ENCODE data around the gene C17orf50. TPM values are rescaled to one million over a fixed set of nuclear protein-coding genes. Genes with fewer than 3 reads are reported as not detected.

The C17orf50 gene
- polyA plus RNA-seq (ENCODE audit: insufficient read length in 12 of 12), result under 1 TPM in 1 of 12 donors, not detected in 11; 0.16 TPM
- long read RNA-seq, donor 1, result 0 reads
- long read RNA-seq, donor 2, result 0 reads
- long read RNA-seq, donor 3, result 0 reads
- long read RNA-seq, donor 4, result 0 reads
- long read RNA-seq, donor 5, result 0 reads
- long read RNA-seq, donor 6, result 0 reads
- long read RNA-seq, donor 7, result 0 reads
- long read RNA-seq, donor 8, result 0 reads
- long read RNA-seq, donor 9, result 0 reads
- long read RNA-seq, donor 10, result 0 reads
- long read RNA-seq, donor 11, result 0 reads

DNA sequence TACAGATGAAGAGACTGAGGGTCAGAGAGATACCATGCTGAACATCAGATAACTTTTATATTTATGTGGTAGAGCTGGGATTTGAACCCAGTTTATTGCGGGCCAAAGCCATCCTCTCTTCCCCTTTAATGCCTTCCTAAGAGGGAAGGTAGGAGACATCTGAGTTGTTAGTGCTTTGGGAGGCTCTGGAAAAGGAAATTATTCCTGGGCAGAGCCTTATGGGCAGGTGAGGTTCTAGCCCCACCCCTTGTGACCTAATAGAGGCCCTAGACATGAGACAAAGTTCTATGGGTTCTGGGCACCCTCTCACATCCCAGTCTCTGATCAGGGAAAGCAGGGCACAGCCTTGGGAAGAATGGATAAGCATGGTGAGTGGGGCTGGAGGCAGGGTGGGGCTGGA lies at the start of gene C17orf50:
Gene C17orf50, plus strand, starts transcription at position 301 of the 400 bp plus-strand sequence. Its CDS starts 55 bp downstream, at position 356.
- DNase-seq, result no peak

GRCh38 chr17:35710950-35711349 lies 49.7 kb upstream of the C17orf50 start:
- no peak for DNase-seq

GRCh38 chr17:35713069-35713728 lies 47.5 kb upstream of the C17orf50 start:
- DNase-seq, result no peak

DNA sequence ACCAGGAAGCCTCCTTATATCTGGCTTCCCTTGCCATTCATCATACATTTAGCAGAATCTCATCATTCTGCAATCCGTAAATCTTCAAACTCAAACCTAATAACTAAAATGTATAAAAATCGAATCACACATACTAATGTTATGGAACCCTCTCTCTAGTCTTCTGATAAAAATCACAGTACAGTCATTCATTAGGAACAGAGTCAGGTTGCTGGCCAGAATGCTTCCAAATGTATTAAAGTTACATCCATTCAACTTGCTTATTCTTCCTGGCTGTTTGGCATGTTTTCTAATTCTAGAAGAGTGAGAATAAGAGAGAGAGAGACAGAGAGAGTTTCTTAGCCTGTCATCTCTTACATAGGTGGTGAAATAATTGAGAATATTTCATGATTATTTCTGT lies 45.7 kb upstream of the C17orf50 start:
- no peak for DNase-seq

DNA sequence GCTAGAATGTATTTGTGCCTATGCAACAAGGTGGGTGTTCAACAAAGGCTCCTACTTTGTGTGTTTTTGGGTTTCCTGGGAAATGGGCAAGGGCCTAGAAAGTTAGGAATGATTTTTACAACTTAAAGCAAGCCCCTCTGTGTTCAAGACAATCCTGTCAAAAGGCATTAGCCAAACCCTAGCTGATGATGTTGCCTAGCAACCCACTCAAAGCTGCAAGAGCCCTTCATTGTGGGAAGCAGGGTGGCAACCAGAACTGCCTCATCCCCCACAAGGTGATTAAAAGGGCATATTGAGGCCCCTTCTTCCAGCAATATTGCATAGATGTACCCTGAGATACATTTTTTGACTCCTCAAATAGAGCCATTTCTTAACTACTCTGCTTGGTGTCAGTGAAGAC lies 45.3 kb upstream of the C17orf50 start:
- DNase-seq, result no peak

DNA sequence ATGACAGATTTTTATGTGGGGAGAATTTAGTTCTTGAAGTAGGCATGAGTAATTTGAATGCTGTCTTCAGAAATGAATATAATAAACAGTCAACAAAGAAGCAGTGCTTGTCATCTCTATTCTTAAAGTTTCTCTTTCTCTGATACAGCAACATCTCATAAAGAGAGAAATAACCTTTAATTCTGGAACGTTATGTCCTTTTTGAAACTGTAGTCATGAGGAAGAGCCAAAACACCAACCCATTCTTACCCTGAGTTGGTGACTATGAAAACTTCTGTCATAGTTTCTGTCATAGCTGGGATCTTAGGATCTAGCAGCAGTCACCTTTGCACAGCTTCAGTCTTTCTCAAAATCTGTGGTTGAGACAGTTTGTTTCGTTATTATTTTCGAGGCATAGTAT lies 44.5 kb upstream of the C17orf50 start:
- DNase-seq, result no peak

DNA sequence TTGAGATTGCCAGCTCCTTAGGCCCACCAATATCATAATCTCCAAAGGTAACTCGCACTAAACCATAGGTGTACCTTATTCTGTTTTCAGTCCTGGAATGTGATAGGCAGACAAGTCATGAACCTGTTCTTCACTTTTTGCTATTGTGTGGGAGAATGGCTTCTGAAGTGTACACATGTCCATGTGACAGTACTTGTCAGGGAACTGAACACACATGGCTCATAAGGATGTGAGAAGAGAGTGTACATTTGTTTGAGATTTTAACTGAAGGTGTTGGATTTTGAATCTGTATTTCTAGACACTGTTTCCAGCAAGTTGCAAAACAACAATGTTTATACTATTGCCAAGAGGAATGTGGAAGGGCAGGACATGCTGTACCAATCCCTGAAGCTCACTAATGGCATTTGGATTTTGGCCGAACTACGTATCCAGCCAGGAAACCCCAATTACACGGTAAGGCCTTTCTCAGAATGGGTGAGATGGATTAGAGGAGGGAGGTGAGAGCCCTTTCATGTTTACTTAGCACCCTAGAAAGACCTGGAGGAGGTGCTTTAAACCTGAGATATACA lies 43.7 kb upstream of the C17orf50 start:
- DNase-seq, result no peak

DNA sequence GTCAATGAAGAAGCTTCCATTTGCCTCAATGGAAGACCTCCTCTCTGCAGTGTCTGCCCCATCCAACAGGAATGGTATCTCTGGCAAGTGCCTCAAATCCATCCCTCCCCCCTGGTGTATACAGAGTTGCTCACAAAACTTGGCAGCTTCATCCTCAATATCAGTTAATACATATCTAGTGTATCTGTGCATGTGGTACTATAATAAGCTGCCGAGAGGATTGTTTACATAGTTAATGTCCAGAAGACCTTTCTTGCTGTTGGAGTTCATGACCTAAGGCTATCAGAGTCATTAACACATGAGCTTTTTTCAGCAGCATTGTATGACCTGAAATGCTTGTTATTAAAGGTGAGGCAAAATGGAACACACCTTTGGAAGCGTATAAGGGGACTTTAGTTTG lies 43.2 kb upstream of the C17orf50 start:
- no peak for DNase-seq

DNA sequence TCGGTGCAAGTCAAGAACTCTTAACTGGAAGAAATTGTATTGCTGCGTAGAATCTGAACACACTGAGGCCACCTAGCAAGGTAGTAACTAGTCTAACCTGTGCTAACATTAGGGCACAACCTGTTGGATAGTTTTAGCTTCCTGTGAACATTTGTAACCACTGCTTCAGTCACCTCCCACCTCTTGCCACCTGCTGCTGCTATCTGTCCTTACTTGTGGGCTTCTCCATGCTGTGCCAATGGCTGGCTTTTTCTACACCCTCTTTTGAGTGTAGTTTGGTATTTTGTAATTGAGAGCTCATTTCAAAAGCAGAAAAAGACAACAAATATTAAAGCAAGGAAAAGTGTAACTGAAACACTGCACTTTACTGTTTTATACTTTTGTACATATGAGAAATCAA lies 37.0 kb upstream of the C17orf50 start:
- no peak for DNase-seq

- no peak for DNase-seq
Observed at GRCh38 chr17:35725058-35725457, 35.6 kb upstream of the C17orf50 start.

DNA sequence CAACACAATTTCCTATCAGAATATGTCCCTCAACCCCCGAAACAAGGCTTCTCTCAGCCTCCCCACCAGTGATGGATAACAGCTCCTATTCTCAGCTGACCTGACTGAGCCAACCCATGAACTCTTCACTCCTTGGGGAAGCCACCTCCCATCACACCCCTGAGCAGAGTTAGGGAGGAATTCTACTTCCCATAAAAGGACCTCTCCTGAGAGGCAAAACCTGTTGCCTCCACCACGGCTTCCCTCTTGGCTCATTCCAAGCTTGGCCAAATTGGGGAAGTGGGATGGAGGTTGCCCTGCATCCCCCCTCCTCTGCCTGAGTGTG lies 34.9 kb upstream of the C17orf50 start:
- no peak for DNase-seq

GRCh38 chr17:35726127-35726952 lies 34.3 kb upstream of the C17orf50 start:
- no peak for DNase-seq

GRCh38 chr17:35726953-35727460 lies 33.7 kb upstream of the C17orf50 start:
- no peak for DNase-seq

DNA sequence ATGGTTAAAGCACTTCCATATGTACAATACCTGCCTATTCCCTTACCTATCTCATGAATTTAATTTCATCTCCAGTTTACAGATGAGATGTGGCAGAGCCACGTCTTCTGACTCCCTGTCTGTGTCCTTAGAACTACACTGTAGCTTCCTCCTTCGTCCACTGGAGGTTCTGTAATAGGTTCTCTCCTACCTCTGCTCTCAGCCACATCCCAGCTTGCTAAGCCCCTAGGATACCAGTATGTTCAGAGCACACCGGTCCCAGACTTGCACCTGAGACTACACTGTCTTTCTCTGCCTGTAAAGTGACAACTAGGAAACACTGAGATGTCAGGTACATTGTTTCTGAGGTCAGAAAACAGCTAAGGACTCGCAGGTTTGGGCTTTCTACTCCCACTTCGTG lies 33.1 kb upstream of the C17orf50 start:
- DNase-seq, result no peak

- no peak for DNase-seq
Observed at GRCh38 chr17:35728551-35728950, 32.1 kb upstream of the C17orf50 start.

DNA sequence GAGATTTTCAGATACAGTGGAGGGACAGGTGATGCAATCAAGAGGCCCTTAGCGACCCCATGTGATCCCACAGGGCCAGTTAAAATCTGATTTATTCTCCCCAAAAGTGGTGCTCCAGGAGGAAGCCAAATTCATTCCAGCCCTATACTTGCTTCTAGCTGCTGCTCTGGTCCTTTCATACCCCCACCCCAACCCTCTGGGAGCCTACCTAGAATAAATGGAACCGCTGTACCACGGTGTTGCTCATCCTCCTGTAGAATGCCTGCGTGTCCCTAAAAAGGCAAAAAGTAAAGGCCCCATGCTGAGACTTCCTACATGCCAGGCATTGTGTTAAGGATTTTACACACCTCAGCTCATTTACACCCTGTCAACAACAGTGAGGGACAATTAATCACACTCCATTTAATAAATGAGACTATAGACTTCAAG lies 31.3 kb upstream of the C17orf50 start:
- DNase-seq, result no peak

- no peak for DNase-seq
Observed at GRCh38 chr17:35730400-35731005, 30.2 kb upstream of the C17orf50 start.

- DNase-seq, result no peak
Observed at GRCh38 chr17:35731239-35731916, 29.3 kb upstream of the C17orf50 start, which contains the start of gene RASL10B. RASL10B (plus strand) TSS chr17:35731639; CDS start chr17:35735185, 3,546 bp downstream.

- no peak for DNase-seq
Observed at GRCh38 chr17:35731917-35732805, 28.5 kb upstream of the C17orf50 start.

- no peak for DNase-seq
Observed at GRCh38 chr17:35732806-35733136, 27.9 kb upstream of the C17orf50 start.

Data from muscle of arm (tissue), 14 donors.